ENCODE measurements around the gene CHPF.
A peak's percentile ranks its signal among the peaks of the same experiment; 100 is the strongest.

CHPF gene

DNA sequence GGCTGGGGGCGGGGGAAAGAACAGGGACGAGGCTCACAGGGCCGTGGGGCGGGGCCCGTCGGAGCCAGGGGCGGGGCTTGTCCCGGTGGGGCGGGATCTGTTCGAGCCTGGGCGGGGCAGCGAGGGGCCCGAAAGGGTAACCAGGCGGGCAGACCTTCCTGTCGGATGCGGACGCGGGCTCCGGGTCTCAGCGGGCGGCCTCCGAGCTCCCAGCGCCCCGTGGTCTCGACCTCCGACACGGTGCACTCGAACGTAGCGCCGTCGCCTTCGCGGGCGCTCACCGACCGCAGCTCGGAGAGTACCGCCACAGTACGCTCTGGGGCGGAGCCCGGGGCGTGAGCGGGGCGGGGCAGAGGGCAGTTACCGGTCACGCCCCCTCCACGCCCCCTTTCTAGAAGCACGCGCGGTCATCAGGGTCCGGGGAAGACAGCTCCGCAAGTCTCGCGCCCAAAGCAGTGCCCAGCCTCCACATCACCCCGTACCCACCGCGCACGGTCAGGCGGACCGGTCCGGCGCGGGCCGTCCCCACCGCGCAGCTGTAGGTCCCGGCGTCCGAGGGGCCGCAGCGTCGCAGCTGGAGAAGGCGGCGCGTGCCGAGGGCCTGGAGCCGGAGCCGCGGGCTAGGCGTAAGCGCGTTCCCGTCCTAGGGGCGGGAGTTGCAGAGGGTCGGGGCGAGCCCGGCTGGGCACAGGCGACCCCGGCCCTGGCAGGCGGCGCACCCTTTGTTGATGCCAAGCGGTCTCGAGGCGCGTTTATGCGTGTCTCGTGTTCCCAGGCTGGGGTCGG is 9.0 kb upstream of the CHPF start:
- DNase-seq (ENCODE audit: low read depth): peak; percentile 66

DNA sequence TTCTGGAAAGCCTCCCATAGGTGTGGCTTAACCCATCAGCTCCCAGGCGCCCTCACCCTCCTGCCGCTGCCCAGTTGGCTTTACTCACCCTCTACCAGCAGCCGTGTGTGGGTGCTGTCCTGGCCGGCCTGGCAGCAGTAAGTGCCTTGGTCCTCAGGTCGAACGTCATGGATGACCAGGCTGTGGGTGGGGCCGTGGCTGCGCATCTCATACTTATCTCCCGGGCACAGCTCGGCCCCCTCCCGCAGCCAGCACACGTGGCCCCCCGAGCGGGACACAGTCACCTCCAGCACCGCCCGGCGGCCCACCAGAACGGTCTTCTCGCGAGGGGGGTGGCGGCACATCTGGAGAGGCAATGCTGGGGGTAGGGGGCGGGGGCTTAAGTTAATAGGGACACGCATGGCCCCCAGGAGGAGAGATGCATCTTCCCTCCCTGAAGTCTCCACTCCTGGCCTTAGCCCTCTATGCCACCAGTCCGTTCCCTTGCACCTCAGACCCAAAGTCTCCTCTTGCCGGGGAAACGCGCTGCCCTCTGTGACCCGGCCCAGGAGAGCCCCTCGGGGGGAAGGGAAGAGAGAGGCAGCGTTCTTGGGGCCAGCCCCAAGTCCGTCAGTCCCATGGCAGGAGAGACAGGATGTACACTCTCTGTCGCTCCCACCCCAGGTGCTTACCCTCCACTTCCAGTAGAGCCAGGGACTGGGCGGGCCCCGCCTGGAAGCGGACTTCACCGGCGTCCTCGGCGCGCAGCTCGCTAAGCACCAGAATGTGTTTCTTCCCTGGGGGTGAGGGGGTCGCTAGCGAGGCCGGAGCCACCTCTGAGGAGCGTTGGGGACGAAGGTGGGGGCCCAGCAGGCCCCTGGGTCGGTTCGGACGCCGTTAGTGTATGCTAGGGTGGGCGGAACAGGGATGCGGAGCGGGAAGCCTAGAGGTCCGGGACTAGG is 8.1 kb upstream of the CHPF start:
- DNase-seq (ENCODE audit: low read depth): no peak

DNA sequence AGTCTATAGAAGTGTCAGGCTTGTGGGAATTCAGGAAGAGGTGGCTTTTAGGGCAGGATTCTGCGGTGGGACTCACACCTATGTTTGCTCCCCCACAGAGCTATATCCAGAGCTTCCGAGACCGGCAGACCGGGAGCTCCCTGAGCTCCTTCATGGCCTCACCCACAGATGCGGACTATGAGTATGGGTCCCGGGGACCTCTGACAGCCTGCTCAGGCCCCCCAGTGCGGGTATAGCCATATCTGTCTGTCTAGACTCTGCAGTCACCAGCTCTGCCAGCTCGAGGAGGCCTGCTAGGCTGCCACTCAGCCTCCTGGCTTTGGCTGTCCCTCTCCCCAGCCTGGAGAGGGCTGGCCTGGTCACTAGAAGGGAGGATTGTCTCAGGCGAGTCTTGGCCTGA is 6.0 kb upstream of the CHPF start:
- DNase-seq (ENCODE audit: low read depth): no peak

DNA sequence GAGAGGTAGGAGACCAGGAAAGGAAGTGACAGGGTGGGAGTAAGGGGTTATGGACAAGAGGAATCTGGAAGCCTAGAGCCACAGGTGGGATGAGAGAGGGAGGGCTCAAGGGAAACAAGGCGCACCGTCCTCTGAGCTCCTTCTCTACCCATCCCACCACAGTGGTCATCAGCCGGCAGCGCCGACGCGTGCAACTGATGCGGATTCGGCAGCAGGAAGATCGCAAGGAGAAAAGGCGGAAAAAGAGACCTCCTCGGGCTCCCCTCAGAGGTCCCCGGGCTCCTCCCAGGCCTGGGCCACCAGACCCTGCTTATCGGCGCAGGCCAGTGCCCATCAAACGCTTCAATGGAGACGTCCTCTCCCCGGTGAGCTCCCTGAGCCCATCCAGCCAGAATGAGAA is 5.4 kb upstream of the CHPF start:
- no peak for DNase-seq (ENCODE audit: low read depth)

DNA sequence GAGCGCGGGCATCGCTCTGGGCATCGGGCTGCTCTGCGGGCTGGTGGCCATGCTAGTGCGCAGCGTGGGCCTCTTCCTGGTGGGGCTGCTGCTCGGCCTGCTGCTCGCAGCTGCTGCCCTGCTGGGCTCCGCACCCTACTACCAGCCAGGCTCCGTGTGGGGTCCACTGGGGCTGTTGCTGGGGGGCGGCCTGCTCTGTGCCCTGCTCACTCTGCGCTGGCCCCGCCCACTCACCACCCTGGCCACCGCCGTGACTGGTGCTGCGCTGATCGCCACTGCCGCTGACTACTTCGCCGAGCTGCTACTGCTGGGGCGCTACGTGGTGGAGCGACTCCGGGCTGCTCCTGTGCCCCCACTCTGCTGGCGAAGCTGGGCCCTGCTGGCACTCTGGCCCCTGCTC is 4.0 kb upstream of the CHPF start:
- no peak for DNase-seq (ENCODE audit: low read depth)

DNA sequence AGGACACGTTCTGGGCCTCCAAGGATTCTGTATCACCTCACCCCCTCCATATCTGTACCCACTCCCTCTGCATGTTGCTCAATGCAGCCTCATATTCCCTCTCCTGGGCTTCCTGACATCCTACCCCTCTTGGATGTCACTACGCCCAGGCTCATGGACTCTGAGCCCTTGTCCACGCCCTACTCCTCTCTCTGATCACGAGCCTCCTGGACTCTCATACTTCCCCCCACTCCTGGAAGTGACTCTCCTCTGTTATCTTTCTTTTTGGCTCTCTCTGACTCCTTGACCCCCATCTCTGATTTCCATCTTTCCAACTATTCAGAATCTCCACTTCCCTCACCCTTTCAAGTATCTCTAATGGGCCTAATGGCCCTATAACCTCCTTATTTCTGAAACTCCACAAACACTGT is 2.3 kb upstream of the CHPF start:
- no peak for DNase-seq (ENCODE audit: low read depth)

DNA sequence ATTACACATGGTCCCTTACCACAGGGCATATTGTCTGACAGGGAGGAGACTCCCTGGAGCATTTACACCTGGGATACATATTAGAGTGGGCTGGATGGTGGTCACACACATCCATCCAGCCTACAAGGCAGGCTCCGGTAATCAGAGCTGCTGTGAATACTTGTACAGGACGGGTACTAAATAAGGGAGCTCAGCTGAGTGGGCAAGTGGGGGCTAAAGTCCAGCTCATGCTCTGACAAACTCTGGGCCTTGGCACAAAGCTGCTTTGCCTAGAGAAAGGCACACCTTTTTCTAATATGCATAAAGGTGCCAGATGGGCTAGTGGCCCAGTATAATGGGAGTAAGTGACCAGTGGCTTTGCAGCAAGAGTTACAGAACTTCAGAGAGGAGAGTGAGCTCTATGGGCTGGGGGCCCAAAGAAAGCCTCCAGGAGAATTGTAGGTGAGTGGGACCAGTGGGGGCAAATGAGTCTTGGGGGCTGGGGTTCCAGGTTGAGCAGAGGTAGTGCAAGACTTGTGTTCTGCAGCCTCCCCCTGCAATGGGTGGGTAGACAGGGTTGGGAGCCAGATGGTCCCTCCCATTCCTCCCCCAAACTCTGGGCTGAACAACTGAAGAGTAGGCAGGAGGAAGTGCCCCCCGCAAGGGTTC is 1.8 kb upstream of the CHPF start:
- DNase-seq (ENCODE audit: low read depth): no peak

DNA sequence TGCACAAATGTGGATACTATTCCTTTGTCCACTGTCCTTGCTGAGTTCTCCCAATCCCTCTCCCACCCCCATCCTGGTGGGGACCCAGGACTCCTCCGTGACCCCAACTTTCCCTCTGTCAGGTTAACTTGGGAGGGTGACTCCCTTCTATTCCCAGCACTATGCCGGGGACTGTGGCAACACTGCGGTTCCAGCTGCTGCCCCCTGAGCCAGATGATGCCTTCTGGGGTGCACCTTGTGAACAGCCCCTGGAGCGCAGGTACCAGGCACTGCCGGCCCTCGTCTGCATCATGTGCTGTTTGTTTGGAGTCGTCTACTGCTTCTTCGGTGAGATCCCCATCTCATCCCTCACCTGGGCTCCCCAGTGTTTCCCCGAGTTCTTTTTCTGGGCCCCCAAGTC is 958 bp upstream of the CHPF start:
- DNase-seq (ENCODE audit: low read depth): no peak

DNA sequence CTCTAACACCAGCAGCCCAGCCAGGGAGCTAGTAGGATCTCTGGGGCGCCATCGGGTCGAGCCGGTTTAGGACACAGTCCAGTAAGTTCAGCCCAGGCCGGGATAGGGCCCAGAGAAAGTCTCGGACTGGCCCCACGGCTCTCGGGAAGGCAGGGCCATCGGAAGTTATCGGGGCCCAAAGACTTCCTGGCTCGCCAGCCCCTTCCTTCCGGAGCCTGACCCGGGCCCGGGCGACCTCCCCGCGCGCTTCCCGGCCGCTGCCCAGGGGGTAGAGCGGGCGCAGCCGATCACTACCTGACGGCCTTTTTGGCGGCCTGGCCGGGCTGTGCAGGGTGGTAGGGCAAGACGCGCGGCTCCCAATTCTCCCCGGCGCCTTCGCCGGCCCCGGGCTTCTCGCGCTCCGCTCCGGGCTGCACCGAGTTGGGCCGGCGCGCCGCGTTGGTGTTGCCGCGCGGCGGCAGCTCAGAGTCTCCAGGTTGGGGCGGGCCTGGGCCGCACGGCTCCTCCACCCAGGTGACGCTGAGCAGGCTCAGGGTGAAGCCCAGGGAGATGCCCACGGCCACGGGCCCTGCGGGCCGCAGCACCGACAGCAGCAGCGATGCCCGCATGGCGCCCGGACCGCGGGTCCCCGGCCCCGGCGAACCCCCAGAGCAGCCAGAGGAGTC is 546 bp downstream of the CHPF start:
- DNase-seq (ENCODE audit: low read depth): no peak

DNA sequence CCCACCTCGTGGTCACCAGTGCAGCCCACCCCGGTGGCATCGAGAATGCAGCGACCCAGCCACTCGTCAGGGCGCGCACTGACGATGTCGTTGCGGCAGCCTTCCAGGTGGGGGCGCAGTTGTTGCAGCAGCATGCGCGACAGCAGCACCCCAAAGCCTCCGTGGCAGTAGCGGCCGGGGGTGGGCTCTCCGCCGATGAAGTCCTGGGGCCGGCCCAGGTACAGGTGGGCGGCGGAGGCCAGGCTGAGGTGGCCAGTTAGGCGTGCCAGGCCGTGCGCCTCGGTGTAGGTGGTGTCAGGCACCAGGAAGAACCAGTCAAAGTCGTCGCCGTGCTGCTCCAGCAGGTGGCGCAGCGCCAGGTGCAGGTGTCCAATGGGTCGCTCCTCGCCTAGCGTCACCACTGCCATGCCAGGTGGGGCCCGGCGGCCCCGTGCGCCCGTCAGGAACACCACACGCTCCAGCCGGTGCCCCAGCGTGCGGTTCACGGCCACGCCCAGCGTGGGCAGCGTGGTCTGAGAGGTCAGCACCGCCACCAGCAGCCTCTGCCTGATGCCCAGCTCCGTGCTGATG is 1.9 kb downstream of the CHPF start:
- DNase-seq (ENCODE audit: low read depth): peak; percentile 67

DNA sequence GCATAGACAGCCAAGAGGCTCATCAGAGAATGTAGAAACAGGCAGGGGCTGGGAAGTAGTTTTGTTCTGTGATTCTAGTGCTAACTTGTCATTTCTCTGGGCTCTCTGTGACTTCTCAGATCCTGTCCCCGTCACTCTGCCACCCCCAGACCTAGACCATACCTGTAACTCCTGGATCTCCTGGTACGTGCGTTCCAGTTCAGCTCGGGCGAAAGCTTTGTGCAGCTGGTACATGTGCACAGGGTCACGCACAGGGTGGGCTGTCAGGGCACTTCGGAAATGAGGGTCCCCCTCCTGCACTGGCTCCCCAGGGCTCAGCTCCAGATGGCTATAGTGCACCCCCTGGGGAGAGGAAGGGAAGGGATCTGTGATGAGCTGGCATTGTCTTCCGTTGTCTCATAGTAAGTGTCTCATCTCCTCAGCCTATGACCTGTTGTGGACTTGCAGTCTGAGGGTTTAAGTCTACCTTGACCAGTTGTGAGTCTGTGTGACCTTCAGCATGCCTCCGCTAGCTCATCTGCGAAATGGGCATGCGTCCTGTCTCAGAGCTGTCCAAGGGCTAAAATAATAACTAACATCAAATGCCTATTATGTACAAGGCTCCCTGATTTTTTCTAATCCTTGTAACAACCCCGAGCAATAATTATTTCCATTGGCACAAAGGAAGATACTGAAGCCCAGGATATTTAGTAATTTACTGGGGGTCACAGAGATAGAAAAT is 2.7 kb downstream of the CHPF start:
- no peak for DNase-seq (ENCODE audit: low read depth)

DNA sequence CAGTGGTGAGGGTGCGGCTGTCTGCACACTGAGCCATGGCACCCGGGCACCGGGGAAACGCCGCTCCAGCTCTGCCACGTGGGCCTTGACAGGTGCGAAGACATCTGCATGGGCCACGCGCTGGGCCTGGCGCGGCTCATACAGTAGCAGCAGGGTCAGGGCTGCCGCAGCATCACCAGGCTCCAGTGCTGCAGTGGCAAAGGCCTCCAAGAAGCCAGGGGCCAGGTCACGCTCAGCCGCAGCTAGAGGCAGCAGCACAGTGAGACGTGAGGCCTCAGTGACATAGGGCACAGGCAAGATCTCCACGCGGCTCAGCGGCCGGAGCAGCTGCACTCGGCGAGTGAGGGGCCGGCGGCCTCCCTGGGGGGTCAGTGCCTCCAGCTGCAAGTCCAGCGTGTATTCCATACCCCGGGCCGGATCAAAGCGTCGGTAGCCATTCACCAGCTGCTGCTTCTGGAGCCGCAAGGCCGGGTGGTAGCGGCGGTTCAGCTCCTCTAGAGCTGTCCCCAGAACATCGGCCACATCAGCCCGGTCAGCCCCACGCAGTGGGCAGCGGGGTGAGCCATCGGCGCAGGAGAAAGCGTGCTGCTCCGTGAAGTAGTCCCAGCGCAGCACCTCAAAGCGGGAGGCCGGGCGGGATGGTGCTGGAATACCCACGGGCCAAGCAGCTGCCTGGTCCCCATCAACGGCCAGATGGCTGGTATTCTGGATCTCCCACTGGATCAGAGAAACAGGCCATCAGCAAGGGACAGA is 3.5 kb downstream of the CHPF start:
- DNase-seq (ENCODE audit: low read depth): no peak

DNA sequence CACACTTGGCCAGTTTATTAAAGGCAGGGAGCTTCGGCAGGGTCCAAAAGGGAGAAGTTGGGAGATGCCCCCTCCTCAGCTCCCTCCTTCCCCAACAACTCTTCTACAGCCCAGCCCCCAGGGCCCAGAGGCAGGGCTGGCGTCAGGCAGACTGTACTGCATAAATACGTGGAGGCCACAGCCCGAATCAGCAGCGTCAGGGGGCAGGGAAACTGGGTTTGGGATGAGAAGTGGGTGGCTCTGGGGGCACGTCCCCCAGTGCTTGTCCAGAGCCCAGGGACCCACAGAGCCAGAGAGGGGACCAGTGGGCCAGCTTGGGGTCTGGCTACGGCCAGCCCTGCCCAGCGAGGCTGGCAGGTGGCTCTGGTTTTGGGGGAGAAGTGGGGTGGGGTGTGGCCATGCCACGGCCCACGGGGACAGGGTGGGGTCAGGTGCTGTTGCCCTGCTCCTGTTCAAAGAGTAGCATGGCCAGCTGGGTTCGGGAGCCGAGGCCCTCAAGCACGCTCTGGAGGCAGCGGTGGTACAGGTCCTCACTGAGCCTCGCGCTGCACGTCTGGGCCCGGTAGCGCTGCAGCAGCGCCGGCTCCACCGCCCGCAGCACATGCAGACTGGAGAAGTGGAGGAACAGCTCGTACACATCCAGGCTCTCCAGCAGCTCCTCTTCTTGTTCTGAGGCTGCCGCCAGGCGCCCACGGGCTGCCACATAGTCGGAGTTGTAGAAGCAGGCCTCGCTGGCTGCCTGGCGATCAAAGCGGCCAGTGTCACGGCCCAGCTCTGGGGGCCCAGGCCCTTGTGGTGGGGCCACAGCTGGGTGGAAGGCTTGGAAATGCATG is 4.4 kb downstream of the CHPF start:
- no peak for DNase-seq (ENCODE audit: low read depth)

DNA sequence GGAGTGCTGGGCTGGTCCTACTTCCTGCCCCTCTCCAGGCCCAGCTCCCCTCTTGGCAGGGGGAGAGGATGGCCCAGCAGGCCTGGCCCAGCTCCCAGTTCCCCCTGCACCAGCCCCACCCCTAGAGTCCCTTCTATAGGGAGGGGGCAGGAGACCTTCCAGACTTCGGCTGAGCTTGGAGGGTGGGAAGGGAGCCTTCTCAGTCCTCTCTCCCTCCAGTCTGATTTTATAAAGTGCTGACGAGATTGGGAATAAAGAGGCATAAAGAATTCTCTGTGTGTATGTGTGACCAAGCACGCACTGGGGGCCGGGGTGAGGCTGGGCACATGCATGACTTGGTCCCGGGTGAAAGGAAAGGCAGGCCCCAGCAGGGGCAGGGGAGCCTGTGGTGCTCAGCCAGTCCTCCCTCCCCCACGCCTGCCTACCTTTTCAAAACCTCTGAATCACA is 5.1 kb downstream of the CHPF start:
- DNase-seq (ENCODE audit: low read depth): no peak

DNA sequence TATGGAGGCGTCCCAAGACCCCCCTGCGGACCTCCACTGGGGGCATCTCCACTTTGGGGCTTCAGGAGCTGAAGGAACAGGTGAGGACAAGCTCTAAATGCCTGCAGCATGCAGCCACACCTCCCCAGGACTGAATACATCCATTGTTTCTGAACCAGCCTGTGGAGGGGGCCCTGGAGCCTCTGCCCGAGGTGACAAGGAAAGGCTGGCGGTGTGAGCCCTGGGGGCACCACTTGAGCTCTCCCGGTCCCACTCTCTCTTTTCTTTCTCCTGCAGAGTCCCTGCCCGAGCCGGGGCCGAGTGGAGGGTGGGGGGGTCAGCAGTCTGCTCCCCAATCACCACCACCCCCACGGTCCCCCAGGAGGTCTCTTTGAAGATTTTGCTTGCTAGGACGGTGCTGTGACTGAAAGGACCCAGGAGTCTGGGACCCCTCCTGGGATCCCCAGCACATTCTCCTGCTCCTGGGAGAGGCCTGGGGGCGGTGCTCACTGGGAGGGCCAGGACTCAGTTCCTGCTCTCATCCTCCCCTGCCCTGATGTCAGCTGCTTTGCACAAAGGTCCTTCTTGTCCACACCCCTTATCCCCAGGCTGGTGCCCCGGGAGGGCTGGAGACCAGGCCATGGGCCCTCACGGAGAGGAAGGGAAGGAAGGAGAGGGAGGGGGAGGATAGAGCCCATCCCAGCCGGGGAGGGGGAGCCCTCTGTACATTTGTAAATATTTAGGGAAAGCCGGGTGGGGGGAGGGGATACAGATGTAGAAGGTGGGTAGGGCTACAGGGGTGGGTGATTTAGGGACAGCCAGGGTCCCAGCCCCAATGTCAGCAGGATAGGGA is 5.7 kb downstream of the CHPF start:
- no peak for DNase-seq (ENCODE audit: low read depth)

DNA sequence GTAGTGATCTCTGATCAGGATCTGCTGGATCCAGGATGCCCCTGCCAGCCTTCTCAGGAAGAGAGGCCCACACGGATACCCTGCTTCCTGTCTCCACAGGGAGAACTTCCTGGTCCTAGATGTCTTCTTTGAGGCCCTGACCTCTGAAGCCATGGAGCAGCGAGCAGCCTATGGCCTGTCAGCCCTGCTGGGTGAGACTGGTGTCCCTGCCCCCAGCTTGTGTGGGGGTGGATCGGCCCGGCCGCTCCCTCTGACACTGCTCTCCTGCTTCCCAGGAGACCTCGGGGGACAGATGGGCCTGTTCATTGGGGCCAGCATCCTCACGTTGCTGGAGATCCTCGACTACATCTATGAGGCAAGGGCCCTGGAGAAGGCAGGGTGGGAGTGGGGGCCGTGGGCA is 6.6 kb downstream of the CHPF start:
- no peak for DNase-seq (ENCODE audit: low read depth)

DNA sequence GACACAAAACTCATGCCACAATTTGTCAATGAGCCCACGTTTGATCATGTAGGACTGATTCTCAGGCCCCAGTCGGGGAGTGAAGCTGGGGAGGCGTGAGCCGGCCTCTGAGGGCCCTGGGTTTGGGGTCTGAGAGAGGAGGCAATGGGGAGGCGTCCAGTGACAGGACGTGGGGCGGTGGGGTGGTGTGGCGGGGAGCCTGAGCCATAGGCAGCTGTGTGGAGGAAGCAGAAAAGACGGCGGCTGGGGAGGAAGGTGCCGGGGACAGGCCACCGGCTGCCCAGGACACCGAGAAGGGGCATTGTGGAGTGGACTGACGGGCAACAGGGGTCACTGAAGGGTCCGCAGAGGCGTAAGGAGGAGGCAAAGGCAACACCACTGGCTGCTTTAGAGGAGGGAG is 7.2 kb downstream of the CHPF start:
- no peak for DNase-seq (ENCODE audit: low read depth)

DNA sequence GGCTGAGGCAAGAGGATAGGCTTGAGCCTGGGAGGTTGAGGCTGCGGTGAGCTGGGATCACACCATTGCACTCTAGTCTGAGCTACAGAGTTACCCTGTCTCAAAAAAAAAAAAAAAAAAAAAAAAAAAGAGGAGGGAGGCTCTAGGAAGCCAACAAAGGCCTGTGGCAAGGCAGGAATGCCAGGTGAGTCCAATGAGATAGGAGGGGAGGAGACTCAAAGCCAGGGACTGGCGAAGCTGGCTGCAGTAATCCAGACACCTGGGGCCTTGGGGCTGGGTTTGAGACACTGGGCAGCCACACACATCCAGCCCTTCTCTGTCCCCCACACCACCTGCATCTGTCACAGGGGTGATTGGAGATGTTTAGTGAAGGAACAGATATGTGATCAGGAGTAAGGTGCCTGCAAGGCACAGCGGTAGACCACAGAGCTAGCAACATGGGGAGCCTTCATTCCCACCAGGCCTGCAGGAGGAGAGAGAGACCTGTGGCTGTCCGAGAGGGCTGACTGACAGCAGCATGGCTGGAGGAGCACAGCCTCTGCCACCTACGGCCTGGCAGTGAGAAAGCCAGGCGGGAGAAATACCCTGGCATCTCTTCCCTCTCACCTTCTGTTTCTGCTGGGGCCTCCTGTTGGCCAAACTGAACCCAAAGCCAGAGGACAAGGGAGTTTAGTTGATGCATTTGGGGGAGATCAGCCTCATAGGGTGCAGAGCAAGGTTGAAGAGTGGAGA is 9.5 kb downstream of the CHPF start:
- DNase-seq (ENCODE audit: low read depth): no peak

All from stimulated activated CD8-positive, alpha-beta memory T cell treated with anti-CD3 and anti-CD28 coated beads, Interleukin-15, amount 100 ng/mL, for 24 hours (primary cell).